ENCODE results near the gene EPHX1.

EPHX1 gene

DNA sequence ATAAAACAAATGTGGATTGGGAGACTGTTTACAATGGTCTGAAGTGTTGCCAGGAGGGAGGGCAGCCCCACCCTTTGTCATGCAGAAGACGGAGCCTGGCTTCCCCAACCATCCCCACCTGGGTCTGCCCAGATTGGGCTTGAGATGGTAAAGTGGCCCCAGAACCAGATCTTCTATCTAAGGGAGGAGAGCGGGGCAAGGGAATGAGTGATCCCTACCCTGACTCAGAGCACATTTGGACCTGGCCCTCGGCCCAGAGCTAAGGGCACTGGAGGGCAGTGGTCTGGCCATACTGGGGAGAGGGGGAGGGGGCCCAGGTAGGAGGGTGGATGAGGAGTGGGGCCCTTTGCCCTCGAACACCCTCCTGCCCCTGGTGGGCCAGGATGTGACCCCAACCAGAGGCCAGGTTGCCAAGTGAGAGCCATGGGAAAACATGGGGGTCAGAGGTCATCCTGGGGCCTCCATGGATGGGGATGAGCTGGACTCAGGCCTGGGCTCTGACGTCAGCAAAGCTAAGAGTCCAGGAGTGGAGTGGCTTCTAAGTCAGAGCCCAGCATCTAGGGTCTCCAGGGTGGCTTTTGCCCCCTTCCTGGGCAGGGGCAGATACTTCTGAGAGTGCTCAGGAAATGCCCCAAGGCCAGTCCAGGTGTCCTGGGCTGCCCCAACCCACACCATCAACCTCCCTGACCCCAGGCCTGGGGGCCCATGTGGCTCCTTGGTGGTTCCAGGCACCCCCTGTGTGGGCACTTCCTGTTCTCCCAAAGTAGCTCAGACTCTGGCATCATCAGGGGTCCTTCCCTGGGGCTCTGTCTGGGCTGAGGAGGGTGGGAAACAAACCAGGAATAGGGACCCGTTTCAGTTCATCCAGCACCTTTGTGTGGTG, 80.7 kb downstream of the EPHX1 start:
- H3K4me3 ChIP-seq (ENCODE audit: low read length) = no peak overlapping the region

DNA sequence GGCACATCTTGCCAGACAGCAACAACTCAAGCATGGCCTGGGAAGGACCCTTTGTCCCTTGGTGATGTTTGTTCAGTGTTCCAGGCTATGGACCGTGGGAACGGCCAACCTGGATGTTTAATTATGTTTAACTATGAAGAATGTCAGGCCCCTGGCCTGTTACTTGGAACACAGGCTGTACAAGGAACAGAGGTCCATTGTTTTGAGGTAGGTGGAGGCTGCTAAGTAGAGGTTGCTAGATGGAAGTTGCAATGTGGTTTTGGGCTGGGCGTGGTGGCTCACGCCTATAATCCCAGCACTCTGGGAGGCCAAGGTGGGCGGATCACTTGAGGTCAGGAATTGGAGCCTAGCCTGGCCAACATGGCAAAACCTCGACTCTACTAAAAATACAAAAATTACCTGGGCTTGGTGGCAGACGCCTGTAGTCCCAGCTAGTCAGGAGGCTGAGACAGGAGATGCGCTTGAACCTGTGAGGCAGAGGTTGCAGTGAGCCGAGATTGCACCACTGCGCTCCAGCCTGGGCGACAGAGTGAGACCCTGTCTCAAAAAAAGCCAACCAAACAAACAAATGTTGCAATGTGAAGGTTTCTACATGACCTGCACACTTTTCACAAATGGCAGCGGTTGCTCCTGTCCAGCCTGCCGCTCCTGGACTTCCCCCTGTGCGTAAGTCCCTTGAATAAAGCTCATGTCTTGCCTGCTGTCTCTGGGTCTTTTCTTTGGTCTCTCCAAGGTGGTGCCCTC, 81.5 kb downstream of the EPHX1 start:
- no peaks in the 10 kb centered on the region for H3K9me3 ChIP-seq (replicated peaks; ENCODE audit: low read length)
- H3K4me3 ChIP-seq (ENCODE audit: low read length) = no peak overlapping the region
- no peaks in the 10 kb centered on the region for H3K36me3 ChIP-seq (ENCODE audit: insufficient read depth, low read length)
- H3K9ac ChIP-seq (ENCODE audit: low read depth, low read length) = no peak overlapping the region
- H3K4me1 ChIP-seq (ENCODE audit: control insufficient read depth, insufficient read depth, low read length) = no peaks in the 10 kb centered on the region
- H3K27me3 ChIP-seq (ENCODE audit: control insufficient read depth, insufficient read depth, low read length) = no peaks in the 10 kb centered on the region
- H3K4me2 ChIP-seq (ENCODE audit: low read length) = no peak overlapping the region

More for the DNA sequence above, 80.7 kb downstream of the EPHX1 start:
- H3K9me3 ChIP-seq (replicated peaks; ENCODE audit: low read length) = no peaks in the 10 kb centered on the region
- no peak overlapping the region for H3K9ac ChIP-seq (ENCODE audit: low read depth, low read length)
- no peaks in the 10 kb centered on the region for H3K36me3 ChIP-seq (ENCODE audit: insufficient read depth, low read length)
- H3K27me3 ChIP-seq (ENCODE audit: control insufficient read depth, insufficient read depth, low read length) = no peaks in the 10 kb centered on the region
- H3K4me1 ChIP-seq (ENCODE audit: control insufficient read depth, insufficient read depth, low read length) = no peaks in the 10 kb centered on the region
- no peak overlapping the region for H3K4me2 ChIP-seq (ENCODE audit: low read length)

DNA sequence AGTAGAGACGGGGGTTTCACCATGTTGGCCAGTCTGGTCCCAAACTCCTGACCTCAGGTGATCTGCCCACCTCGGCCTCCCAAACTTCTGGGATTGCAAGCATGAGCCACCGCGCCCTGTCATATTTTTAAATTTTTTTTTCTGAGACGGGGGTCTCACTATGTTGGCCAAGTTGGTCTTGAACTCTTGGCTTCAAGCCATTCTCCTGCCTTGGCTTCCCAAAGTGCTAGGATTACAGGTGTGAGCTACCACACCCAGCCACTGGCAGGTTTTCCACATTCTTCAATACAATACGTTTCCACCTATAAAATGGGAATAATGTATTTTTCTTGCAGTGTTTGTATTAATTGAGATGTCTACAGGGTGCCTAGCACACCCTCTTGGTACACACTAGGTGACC, 82.4 kb downstream of the EPHX1 start:
- Histone ChIP-seq H3K9ac (ENCODE audit: low read depth, low read length) (no peak overlapping the region), H3K27me3 (ENCODE audit: control insufficient read depth, insufficient read depth, low read length) (no peaks in the 10 kb centered on the region), H3K9me3 (replicated peaks; ENCODE audit: low read length) (no peaks in the 10 kb centered on the region), H3K4me1 (ENCODE audit: control insufficient read depth, insufficient read depth, low read length) (no peaks in the 10 kb centered on the region), H3K36me3 (ENCODE audit: insufficient read depth, low read length) (no peaks in the 10 kb centered on the region), H3K4me2 (ENCODE audit: low read length) (no peak overlapping the region), H3K4me3 (ENCODE audit: low read length) (no peak overlapping the region)

Measured in skeletal muscle satellite cell (primary cell).